Left ventricle myocardium inferior (tissue), 1 donor: ENCODE measurements around the gene RXRG. TPM values are rescaled to one million over a fixed set of nuclear protein-coding genes. Genes with fewer than 3 reads are reported as not detected.

Experiments used
- DNase-seq: peaks from one replicate; pipeline ENCODE4 v3.0.0-alpha.2; 2020
- H3K27ac ChIP-seq: fragments of 200-600 bp; replicated peaks from 2 replicates; pipeline ENCODE4 v1.8.0; 2021
- H3K27me3 ChIP-seq: fragments of 200-600 bp; 2 replicates; pipeline ENCODE4 v1.8.0; 2021; ENCODE audit warnings: low read depth
- H3K36me3 ChIP-seq: fragments of 200-600 bp; 2 replicates; pipeline ENCODE4 v1.8.0; 2021
- H3K4me1 ChIP-seq: fragments of 200-600 bp; 2 replicates; pipeline ENCODE4 v1.8.0; 2021
- H3K4me3 ChIP-seq: fragments of 200-600 bp; 2 replicates; pipeline ENCODE4 v1.8.0; 2021; ENCODE audit warnings: mild to moderate bottlenecking, moderate library complexity
- H3K9me3 ChIP-seq: fragments of 200-600 bp; replicated peaks from 2 replicates; pipeline ENCODE4 v1.8.0; 2021
- CTCF ChIP-seq: fragments of 200-600 bp; IDR thresholded peaks from 2 replicates; pipeline ENCODE4 v1.8.0; 2021; ENCODE audit warnings: antibody characterized with exemption, mild to moderate bottlenecking, borderline replicate concordance
- intact Hi-C: fragments of 100-400 bp; cut with micrococcal nuclease; formaldehyde crosslinking; loops from one replicate; pipeline ENCODE4 v1.11.0; 2022
- total RNA-seq: library from RNA; stranded (reverse); fragmentation: NEBNext Ultra II Directional; extraction: Animal tissue kit (Norgen Biotek cat#: 25700); gene quantifications from one replicate; pipeline ENCODE4 v1.2.1, GENCODE V29; 2021
- donor health status: DM: no; HTN: yes; CAD: no; lungs with severe emphysema.

The RXRG gene
- total RNA-seq, 1 donor from 2014 or later, result 9.3 TPM

DNA sequence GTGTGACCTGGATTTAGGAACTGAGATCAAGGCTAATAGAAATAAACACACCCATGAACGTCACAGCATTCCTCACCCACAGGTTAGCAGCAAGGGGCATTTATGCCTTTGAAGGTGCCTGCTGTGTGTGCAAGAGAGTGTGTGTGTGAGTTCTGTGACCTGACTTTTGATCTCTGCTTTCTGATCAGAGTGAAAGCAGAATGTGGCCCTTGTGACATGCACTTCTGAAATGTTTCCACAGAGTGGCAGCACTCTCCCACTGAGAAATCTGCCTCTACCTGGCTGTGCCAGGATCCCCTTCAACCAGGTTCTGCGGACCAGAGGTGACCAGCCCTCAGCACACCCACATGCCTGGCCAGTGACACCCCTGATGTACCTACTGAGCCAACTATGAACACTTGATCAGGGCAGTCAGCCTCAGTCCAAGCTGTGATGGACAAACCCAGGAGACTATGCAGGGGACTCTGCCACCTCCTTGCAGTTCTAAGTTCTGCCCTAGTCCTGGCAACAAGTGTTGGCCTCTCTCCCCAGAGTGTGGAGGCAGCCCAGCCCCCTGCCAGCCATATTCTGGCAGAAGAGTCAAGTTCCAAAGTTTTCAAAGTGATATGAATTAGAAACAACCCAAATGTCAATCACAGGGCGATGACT, 41.0 kb downstream of the RXRG start:
- no peaks in the 10 kb centered on the region for H3K36me3 ChIP-seq
- H3K9me3 ChIP-seq, result no peaks in the 10 kb centered on the region
- intact Hi-C loops, result no loop called here
- peaks cover 12% of the 10 kb centered on the region for H3K27me3 ChIP-seq
- TF ChIP-seq CTCF, result peak; percentile 82
- H3K4me1 ChIP-seq, result peaks cover 6% of the 10 kb centered on the region
- no peak overlapping the region for H3K4me3 ChIP-seq
- no peak overlapping the region for H3K27ac ChIP-seq
- no peak for DNase-seq

DNA sequence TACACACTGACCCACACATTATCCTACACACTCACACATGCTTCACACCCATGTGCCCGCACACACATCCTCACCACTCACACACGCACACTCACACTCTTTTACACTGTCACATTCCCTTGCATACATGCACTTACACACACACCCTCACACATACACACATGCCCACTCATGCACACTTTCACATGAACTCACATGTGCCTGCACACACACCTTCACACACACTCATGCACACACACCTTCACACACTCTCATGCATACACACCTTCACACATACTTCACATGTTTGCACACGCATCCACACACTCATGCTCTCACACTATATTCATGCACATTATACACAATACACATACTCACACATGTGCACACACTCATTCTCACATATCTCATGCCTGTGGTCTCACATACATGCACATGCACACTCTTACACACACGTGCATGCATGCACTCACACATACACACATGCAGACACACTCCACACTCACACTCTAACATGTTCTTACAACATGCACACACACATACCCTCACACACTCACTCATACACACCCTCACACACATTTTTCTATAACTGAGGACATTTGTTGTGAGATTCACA, 42.3 kb downstream of the RXRG start:
- Histone ChIP-seq H3K27ac (no peak overlapping the region), H3K36me3 (no peaks in the 10 kb centered on the region), H3K4me3 (no peak overlapping the region), H3K27me3 (peaks cover 12% of the 10 kb centered on the region), H3K4me1 (peaks cover 10% of the 10 kb centered on the region), H3K9me3 (no peaks in the 10 kb centered on the region)
- no peak for DNase-seq
- no peak for TF ChIP-seq CTCF
- intact Hi-C loops, result no loop called here

- Histone ChIP-seq H3K27me3 (no peaks in the 10 kb centered on the region), H3K4me1 (peaks cover 19% of the 10 kb centered on the region), H3K27ac (peak overlapping the region; percentile 50), H3K9me3 (no peaks in the 10 kb centered on the region), H3K36me3 (no peaks in the 10 kb centered on the region), H3K4me3 (no peak overlapping the region)
- no peak for DNase-seq
- no peak for TF ChIP-seq CTCF
- intact Hi-C loops, result loop anchor here (10.0 kb wide), 1 partner anchor 517 kb away; no protein-coding TSS in a partner anchor
These were observed 47.0 kb downstream of the RXRG start for GRCh38 chr1:165397944-165398343.

DNA sequence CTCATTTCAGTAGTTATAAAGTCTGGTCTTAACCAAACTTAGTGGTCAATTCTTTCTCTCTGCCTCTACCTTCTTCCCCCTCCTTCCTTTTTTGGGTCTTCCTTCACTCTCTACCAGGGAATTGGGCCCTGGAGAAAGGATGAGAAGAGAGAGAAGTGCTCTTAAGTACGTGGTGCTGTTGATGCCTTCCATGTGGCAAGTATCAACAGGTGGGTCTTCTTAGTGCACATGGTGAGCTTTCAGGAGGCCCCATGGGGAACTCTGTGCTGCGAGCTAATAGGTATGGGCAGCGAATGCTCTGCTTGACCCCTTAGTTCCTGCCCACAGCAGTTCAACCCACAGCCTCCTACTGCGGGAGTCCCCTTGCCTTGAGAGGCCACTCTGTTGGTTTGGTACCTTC, 49.0 kb downstream of the RXRG start:
- Histone ChIP-seq H3K27me3 (no peaks in the 10 kb centered on the region), H3K27ac (no peak overlapping the region), H3K4me3 (no peak overlapping the region), H3K9me3 (no peaks in the 10 kb centered on the region), H3K4me1 (peaks cover 19% of the 10 kb centered on the region), H3K36me3 (no peaks in the 10 kb centered on the region)
- no peak for TF ChIP-seq CTCF
- intact Hi-C loops, result loop anchor here (10.0 kb wide), 1 partner anchor 519 kb away; no protein-coding TSS in a partner anchor
- no peak for DNase-seq

DNA sequence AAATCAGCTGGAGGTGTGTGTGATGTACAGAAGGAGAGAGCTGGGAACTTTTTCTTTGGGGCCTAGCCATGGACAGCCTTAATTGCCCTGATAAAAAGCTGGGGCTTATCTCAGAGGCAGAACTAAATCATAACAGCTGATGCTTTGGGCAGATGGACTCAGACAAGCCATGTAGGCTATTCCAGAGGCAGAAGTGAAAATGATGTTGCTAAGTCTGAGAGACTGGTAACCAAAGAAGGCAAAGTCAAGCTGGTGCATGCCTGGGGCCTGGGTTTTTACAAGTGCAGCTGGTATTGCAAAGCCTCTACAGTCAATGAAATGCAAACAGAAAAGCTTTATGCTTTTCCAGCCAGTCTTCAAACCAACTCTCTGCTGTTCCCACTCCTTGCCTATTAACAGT, 49.4 kb downstream of the RXRG start:
- no peak for TF ChIP-seq CTCF
- peaks cover 19% of the 10 kb centered on the region for H3K4me1 ChIP-seq
- H3K36me3 ChIP-seq, result no peaks in the 10 kb centered on the region
- intact Hi-C loops, result loop anchor here (10.0 kb wide), 1 partner anchor 519 kb away; no protein-coding TSS in a partner anchor
- no peak for DNase-seq
- no peak overlapping the region for H3K27ac ChIP-seq
- no peak overlapping the region for H3K4me3 ChIP-seq
- peaks cover 2% of the 10 kb centered on the region for H3K27me3 ChIP-seq
- no peaks in the 10 kb centered on the region for H3K9me3 ChIP-seq
